ENCODE results near the gene NNMT.

The NNMT gene

DNA sequence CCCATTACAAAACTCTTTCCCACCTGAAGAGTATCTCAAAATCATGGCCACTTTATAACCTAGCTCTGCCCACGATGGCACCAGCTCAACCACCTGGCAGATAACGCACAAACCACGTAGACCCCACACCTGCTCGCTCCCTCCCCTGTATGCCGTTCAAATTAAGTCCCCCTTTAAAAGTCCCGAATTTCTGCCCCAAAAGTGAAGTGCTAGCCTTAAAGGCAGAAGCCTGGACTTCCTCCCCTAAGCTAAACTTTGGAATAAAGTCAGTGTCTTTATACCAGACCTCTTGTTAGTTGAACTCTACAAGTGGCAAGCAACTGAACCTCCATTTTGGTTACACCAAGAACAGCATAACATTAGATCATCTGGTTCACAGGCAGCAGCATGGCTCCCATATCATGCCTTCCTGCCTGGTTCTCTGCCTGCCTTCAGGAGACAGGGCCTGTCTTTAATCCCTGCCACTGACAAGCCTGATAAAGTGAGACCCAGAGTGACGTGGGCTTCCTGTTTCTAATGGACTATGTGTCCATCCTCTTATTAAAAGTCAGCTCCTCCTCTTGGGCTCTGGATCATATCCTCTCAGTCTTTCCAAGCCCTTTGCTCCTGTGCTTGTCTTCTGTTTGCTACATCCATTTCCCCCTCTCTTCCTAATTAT lies 32.6 kb upstream of the NNMT start:
- DNase-seq, result no peak

DNA sequence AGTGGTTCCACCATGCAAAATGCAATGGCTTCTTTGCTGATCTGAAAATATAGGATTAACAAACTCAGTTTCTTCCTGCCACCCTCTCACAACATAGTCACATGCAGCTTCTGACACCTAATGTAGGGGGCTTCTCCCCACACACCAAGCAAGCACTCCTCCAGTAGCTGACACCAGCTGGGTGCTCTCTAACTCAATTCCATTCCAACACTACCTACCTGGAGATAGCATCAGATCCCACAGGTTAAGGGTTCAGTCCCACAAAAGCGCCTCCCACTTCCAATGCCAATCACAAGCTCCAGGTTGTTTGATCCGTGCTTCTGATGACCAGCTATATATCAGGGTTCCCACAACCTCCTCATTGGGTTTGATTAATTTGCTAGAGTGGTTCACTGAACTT lies 31.8 kb upstream of the NNMT start:
- no peak for DNase-seq

DNA sequence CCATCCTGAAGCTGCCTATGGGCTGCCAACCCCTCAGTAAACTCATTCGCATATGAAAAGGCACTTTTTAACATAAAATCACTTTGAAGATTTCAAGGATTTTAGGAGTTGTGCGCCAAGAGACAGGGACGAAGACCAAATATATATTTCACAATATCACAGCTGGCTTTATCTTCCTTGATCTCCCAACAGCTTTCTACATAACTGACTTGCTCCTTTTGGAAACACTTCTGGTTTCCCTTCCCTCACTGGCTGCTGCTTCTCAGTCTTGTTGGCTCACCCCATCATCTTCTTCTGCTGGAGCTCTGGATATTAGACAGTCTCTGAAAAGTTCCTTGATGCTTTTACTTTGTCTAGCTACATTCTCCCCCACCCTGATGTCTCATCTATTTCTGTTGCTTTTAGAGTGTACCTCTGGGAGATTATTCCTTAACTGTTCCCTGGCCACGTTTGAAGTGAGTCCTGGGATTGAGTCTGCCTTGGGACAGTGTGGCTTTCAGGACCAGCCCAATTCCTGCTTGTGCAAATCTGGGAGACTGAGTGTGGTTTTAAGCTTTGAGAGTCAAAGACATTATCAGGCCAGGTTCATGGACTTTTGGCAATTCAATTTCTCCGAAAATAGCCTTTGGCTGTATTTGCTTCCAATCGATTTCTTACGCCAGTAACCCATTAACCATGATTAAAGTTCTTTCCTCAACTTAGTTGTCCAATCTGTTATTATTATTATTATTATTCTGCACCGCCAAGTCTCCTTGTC lies 30.9 kb upstream of the NNMT start:
- DNase-seq, result no peak

DNA sequence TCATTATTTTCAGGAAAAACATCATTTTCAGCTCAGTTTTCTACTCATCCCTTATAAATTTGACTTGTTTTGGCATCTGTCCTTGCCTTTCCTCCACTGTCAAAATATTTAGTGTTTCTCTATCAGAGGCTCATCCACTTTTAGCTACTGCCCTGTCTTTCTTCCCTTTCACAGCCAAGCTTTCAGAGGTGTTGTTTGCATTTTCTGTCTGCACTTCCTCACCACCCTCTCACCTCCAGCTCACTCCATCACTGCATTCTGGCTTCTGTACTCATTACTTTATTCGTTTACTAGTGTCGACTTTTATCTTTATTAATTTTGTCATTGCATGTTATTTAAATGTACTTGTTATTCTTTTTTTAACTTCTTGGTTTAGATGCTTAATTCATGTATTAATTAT lies 26.7 kb upstream of the NNMT start:
- DNase-seq, result no peak

DNA sequence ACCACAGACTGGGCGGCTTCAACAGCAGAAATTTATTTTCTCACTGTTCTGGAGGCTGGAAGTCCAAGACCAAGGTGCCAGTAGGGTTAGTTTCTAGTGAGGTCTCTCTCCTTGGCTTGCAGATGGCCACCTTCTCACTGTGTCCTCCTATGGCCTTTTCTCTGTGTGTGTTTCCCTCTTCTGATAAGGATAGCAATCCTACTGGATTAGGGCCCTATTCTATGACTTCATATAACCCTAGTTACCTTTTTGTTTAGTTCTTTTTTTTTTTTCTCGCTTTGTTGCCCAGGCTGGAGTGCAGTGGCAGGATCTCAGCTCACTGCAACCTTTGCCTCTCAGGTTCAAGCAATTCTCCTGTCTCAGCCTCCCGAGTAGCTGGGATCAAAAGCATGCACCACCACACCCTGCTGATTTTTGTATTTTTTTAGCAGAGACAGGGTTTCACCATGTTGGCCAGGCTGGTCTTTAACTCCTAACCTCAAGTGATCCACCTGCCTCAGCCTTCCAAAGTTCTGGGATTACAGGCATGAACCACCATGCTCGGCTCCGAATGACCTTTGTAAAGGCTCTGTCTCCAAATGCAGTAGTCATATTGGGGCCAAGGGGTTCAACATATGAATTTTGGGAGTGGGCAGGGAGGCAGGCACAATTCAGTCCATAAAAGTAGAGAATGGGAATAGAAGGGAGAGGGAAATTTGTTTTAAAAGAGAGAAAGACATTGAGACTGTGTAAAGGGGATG lies 25.5 kb upstream of the NNMT start:
- no peak for DNase-seq

DNA sequence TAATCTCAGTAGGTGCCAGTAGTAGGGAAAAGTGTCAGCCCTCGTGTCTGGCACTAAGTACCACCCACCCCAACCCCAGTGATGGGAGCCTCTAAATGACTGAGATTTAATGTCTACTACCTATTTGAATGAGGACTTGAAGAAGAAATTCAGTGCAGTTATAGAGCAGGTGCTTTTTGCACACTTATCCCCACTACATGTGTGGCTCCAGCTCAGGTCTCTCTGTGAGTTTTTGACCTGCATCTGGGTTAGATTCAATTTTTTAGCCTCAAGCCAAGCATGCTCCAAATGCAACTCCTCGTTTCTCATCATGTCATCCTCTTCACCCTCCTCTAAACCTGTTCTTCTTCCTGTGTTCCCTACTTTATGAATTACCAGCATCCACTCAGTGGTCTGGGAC lies 24.9 kb upstream of the NNMT start:
- DNase-seq, result no peak

DNA sequence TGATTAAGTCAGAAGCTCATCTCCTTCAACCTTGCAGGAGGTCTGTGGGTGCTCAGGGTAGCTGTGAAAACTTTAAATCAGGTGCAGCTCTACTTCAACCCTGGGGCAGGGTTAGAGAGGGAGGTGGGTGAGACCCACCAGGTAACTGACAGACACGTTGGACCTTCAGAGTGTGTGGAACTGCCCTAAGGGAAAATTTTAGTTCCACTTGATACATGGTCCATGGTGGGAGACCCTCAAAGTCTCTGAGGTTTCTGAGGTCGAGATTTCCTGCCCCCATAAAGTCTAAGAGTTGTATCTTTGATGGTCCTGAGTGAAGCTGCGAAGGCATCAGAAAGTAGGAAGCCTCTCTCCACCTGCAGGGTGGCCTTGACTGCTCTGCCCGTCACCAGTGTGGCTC lies 23.9 kb upstream of the NNMT start:
- no peak for DNase-seq

DNA sequence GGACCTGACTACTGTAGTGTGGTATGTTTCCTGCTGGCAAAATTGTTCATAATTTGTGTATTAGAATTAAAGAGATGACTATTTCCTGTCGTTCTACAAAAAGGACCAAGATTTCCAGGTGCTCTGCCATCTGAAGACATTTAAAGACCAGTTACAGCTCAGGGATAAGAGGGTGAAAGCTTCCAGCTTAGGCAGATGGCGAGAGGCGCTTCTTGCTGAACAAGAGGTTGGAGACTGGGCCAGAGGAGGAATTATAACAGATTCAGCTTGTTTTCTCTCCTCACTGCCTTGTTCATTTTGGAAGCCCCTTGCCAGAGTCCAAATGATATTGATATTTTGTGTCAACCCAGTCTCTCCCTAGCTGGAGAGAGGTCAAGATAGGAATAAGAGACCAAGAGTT lies 23.1 kb upstream of the NNMT start:
- no peak for DNase-seq

DNA sequence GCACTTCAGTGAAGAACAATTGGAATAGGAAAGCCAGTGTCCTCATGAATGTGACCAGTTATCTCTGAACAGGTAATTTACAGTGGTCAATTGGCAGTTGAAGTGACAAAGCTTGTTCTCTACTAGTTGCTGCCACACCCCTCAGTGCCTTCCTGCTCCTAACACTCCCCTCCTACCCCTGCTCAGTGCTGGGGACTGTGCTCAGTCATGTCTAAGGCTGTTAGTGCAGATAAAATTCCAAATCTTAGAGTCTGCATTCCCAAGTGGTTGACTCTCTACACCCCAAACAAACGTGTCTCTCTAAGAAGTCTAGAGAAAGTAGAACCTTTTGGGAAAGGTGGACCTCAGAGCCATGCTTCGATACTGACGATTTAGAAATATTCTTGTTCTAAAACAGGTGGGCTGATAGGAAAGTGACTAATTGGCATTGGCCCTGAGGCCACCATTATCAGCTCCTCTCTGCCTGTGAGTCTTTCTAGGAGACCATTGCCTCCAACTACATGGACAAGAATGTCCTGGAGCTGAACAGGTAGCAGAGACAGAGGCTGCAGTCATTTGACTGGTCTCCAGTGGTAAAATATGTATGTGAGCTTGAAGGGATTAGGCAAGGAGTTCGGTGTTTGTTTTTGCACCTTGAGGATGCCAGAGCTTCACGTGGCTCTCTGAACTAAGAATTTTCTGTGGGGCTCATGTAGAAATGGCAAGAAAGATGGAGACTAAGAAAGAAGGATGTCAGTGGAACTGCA lies 22.1 kb upstream of the NNMT start:
- no peak for DNase-seq

DNA sequence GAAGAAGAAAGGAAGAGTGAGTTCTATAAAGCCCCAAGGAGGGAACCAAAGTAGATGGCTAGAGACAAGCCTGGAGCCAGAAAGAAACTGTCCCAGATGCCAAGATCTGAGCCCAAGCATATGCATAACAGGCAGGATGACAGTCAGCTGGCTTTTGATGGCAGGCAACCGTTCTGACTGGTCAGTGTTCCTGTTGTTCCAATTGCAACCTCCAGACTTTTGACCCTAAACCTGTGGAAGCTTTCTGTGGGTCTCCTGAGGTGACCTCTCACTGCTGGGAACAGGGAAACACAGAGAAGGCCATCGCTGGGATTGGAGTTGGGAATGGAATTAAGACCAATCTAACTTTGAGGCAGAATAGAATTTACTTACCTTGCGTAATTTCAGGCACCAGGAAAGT lies 21.6 kb upstream of the NNMT start:
- no peak for DNase-seq

DNA sequence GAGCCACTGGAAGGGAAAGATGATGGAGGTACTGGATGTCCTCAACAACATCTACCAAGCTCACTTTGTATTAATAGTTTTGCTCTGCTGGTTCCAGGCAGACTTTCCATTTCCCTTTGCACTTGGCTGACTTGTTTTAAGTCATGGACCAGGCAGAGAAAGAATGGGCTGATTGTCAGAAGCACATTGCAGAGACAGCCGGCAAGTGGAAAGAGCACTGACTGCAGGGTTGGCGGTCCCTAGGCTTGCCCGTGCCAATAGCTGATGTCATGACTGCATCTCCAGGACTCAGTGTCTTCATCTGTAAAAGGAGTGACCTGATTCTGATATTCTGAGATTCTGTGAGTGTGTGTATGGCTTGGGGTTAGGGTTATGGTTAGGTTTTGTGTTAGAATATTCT lies 20.9 kb upstream of the NNMT start:
- DNase-seq, result no peak

DNA sequence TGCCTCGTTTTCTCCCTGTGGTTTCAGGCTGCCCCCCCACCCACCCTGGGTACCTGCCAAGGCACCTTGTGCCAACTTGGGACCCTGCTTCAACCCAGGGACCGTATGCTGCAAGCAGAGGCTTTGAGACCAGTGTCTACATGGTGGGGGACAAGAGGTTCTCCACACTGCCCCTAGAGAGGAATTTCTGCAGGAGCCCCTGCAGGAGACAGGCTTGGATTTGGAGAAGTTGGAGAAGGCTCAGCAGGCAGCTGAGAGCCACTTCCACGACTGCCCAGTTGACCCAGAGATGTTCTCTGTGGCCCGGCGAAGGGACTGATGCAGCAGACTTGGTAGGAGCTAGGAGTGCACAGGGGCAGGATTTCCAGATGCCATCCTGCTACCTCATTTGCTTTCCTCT lies 20.1 kb upstream of the NNMT start:
- no peak for DNase-seq

DNA sequence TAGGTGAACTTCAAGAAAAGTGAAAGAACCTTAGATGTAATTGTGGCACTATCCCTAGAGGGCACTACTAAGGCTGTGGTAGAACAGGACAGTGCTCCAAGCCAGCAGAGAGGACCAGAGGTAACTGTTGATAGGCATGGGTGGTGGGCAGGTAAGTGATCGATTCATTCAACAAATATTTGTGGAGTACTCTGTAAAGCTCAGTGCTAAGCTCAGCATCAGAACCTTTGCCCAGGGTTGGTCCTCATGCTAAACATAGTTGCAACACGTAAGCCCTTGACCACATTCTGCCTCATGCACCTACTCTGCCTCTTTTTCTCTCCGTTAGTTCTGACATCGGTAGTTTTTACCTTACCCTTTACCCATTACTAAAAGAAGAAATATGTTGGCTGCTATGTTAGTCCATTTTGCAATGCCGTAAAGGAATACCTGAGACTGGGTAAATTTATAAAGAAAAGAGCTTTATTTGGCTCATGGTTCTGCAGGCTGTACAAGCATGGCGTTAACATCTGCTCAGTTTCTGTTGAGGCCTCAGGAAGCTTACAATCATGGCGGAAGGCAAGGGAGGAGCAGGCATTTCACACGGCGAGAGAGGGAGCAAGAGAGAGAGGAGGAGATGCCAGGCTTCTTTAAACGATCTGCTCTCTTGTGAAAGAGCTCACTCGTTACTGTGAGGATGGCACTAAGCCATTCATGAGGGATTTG lies 18.4 kb upstream of the NNMT start:
- DNase-seq, result no peak

DNA sequence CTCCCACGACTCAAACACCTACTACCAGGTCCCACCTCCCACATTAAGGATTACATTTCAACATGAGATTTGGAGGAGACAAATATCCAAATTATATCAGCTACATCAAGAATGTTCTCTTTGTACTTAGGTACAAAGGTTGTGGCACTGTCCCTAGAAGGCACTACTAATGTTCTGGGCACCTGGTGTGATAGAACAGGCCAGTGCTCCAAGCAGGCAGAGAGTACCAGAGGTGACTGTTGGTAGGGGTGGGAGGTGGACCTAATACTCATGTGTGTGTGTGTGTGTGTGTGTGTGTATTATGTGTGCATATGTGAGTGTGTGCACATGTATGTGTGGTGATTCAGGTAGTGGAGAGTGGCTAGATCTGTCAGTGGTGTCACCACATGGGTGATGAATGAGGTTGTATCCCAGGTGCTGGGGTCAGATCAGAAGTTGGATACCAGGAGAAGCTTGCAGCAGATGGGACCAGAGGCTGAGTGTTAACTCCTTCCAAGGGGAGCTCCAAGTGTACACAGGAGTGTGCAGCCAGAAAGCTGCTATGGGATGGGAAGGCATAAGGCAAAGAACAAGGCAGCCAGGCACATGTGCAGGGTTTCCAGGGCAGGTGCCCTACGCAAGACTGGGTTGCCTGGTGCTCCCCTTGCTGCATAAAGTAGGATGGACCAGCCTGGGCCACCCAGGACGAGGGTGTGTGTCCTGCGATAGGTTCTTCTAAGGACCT lies 17.7 kb upstream of the NNMT start:
- DNase-seq, result no peak

DNA sequence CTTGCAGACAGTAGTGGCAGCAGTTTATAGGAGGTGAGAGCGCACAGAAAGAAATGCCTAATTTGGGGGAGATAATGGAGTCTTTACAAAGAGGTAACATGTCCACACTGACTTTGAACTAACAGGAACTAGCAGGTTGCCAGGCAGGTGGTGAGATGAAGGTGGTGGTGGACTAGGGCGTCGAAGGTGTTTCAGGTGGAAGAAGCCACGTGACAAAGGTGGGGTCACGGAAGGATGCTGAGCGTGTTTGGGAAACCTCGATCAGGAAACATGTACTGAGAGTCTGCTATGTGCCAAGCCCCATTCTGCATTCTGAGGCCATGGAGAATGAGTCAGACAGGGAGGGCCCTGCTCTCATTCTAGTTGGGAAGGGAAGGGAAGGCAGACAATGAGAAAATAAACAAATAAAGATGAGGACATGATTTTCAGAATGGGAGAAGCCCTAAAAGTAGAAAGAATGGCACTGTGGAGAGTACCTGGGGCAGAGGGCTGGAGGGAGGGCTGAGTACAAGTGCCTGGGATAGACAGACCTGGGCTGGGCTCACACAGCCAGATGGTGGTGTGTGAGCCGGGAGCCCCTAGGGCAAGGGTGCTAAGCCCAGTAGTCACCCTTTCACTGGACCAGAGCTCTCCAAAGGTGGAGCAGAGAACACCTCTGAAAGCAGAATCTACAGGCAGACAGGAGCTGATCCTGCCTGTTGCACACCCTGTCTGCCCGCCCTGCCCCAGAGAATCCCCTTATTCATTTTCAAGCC lies 16.2 kb upstream of the NNMT start:
- no peak for DNase-seq

DNA sequence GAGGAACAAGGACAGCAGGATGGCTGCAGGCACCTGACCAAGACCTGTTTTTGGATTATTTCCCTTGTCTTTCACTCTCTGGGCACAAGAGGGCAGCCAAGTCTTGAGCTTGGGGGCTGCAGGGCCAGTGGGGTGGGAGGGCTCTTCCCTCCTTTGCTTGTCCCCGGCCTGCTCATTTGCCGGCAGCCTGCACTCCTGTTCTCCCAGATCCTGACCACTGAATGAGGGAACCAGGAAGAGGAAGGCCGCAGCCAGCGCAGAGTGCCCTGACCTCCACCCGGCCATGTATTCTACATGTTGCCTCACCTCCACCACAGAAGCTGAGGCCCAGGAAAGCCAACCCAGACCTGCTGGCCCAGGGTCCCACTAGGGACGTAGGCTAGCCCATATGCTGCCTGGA lies 15.5 kb upstream of the NNMT start:
- DNase-seq, result no peak

DNA sequence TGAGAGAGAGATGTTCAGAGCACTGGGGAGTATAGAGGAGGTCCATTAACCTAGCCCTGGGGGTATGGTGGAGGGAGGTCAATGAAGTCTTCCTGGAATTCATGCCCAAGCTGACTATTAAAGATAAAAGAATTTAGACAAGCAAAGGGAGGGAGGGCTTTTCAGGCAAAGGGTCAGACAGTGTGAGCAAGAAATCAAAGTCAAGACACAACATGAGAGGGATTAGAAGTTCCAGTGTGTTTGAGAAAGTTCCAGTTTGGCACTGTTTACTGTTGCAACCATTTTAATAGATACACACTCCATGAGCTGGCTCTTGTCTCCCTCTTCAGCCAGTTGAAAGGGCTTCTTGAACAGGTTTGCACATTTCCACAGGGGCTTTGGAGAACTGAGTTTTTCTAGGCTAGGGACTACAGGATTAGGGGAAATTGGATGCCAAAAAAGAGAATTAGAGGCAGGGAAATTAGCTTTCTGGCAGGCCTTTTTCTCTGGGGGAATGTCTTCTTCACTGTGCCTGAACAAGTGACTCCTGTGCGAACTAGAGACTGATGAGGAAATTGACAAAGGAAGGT lies 14.7 kb upstream of the NNMT start:
- DNase-seq, result no peak

DNA sequence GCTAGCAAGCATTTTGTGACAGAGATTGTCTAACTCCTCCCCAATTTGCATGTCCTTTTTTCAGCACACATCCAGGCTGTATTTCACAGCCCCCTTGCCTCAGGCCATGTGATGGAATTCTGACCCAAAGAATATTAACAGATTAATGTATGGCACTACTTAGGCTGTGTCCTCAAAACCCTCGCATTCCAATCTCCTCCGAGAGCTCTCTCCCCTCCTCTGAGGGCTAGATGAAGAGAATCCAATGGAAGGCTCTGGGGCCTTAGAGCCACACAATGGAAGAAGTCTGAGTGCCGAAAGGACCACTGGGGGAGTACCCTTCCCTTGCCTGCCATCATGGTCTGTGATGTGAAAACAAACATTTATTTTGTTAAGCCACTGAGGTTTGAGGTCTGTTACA lies 13.7 kb upstream of the NNMT start:
- no peak for DNase-seq

DNA sequence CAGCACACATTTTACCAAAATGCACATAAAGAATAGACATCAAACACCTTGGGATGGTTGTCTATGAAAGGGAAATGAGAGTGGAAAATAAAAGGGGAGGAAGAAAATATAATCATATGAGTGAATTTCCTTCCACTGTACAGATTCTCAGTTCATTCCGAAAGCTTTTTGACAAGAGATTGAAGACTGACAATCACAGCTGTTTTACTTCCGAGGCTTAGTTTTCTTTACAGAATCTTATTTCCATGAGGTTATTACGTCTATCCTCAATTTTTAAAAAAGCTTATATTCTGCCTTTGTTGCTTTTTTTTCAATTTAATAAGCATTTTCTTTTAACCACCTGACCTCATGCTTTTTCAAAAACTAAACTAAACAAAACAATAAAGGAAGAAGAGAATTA lies 12.8 kb upstream of the NNMT start:
- DNase-seq, result no peak

DNA sequence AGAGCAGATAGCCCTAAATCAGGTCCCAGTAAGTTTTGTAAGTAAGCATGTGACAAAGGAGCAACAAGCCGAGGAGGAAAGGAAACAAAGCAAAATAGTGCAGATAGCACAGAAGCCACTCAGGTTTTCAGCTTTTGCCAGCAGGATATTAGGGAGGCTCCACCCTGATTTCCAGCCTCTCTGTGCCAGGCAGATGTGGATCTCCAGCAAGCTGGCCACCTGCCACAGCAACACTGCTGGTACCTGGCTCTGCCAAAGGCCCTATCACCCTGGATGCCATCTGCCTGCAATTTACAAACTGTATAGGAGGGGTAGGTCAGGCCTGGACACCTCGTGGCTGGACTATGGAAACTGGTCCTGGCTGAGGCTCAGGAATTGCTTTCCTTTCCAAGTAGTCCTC lies 12.2 kb upstream of the NNMT start:
- DNase-seq, result no peak

DNA sequence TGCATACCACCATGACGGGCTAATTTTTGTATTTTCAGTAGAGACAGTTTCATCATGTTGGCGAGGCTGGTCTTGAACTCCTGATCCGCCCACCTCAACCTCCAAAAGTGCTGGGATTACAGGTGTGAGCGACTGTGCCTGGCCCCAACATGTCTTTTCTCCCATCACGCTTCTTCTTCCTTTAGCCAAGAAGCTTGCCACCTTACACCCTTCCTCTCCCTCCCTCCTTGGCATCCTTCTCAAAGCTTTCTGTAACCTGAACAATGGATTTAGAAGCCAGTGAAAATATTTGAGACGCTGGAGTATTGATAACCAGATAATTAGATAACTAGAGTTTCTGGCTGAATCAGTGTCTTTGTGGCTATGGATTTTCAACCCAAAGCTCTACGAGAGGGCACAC lies 11.3 kb upstream of the NNMT start:
- DNase-seq, result no peak

Measured in activated naive CD4-positive, alpha-beta T cell (primary cell).